Liver (tissue), 9 donors: Measurements from ENCODE around the gene TOMT. TPM values are rescaled to one million over a fixed set of nuclear protein-coding genes. Genes with fewer than 3 reads are reported as not detected.

Experiments
- DNase-seq: peaks from one replicate; pipeline ENCODE4 v3.0.0-alpha.2; 2017; ENCODE audit warnings: low spot score
- H3K27ac ChIP-seq, 2 donors: one replicate each; pipeline ENCODE4 v1.7.0; 2013; ENCODE audit warnings: inconsistent platforms in 2 of 2, low read length in 2 of 2, control low read depth in 1 of 2, low read depth in 1 of 2, mild to moderate bottlenecking in 1 of 2
- H3K27me3 ChIP-seq, 4 donors: one replicate each; pipeline versions ENCODE4 v1.6.1 to v1.7.0; 2013; ENCODE audit warnings: low read length in 3 of 4, inconsistent platforms in 1 of 4, mild to moderate bottlenecking in 1 of 4, moderate library complexity in 1 of 4; ENCODE audit not compliant: control insufficient read depth in 4 of 4, insufficient read depth in 4 of 4
- H3K36me3 ChIP-seq, 4 donors: one replicate each; pipeline versions ENCODE4 v1.6.1 to v1.7.0; 2013; ENCODE audit warnings: low read length in 3 of 4, mild to moderate bottlenecking in 3 of 4, low read depth in 1 of 4, moderate library complexity in 1 of 4; ENCODE audit not compliant: control insufficient read depth in 4 of 4, insufficient read depth in 3 of 4
- H3K4me1 ChIP-seq, 4 donors: one replicate each; pipeline versions ENCODE4 v1.6.1 to v1.7.0; 2013; ENCODE audit warnings: low read length in 3 of 4, mild to moderate bottlenecking in 3 of 4, moderate library complexity in 1 of 4; ENCODE audit not compliant: control insufficient read depth in 4 of 4, insufficient read depth in 4 of 4
- H3K4me3 ChIP-seq, 3 donors: one replicate each; pipeline versions ENCODE4 v1.6.1 to v1.7.0; 2013; ENCODE audit warnings: low read length in 3 of 3, control low read depth in 1 of 3, low read depth in 1 of 3, mild to moderate bottlenecking in 1 of 3
- H3K9ac ChIP-seq, 2 donors: one replicate each; pipeline ENCODE4 v1.7.0; 2013; ENCODE audit warnings: low read length in 2 of 2, mild to moderate bottlenecking in 2 of 2, moderate library complexity in 2 of 2, control low read depth in 1 of 2, low read depth in 1 of 2
- H3K9me3 ChIP-seq, 4 donors: one replicate each; pipeline versions ENCODE4 v1.6.1 to v1.7.0; 2013; ENCODE audit warnings: low read length in 3 of 4; ENCODE audit not compliant: control insufficient read depth in 4 of 4
- ATF3 ChIP-seq: IDR thresholded peaks from 2 replicates; pipeline ENCODE4 v1.6.1; 2016; ENCODE audit warnings: antibody characterized with exemption
- CTCF ChIP-seq: fragments of 150-350 bp; IDR thresholded peaks from 2 replicates; pipeline ENCODE4 v1.5.1; 2017; ENCODE audit warnings: improper control_type of control experiment, low read depth, low read length; ENCODE audit not compliant: missing input control
- EGR1 ChIP-seq, 2 donors: IDR thresholded peaks; 2 replicates each; pipeline ENCODE4 v1.6.1; 2016 to 2018; ENCODE audit warnings: antibody characterized with exemption in 2 of 2, low read depth in 2 of 2
- FOXA1 ChIP-seq: IDR thresholded peaks from 2 replicates; pipeline ENCODE4 v1.6.1; 2016; ENCODE audit warnings: antibody characterized with exemption
- FOXA2 ChIP-seq: IDR thresholded peaks from 2 replicates; pipeline ENCODE4 v1.6.1; 2016; ENCODE audit warnings: antibody characterized with exemption
- GABPA ChIP-seq, 2 donors: IDR thresholded peaks in 1 of 2; conservative IDR thresholded peaks in 1 of 2; 2 replicates each; pipeline ENCODE4 v1.6.1; 2016; ENCODE audit warnings: antibody characterized with exemption in 2 of 2, mild to moderate bottlenecking in 1 of 2, moderate library complexity in 1 of 2
- HNF4A ChIP-seq, 2 donors: conservative IDR thresholded peaks; 2 replicates each; pipeline ENCODE4 v1.6.1; 2016; ENCODE audit warnings: antibody characterized with exemption in 2 of 2, mild to moderate bottlenecking in 2 of 2
- HNF4G ChIP-seq: IDR thresholded peaks from 2 replicates; pipeline ENCODE4 v1.6.1; 2016; ENCODE audit warnings: antibody characterized with exemption
- JUND ChIP-seq, 2 donors: IDR thresholded peaks; 2 replicates each; pipeline ENCODE4 v1.6.1; 2016; ENCODE audit warnings: antibody characterized with exemption in 2 of 2
- MAX ChIP-seq: IDR thresholded peaks from 2 replicates; pipeline ENCODE4 v1.6.1; 2016; ENCODE audit warnings: antibody characterized with exemption
- NR2F2 ChIP-seq: IDR thresholded peaks from 2 replicates; pipeline ENCODE4 v1.6.1; 2016; ENCODE audit warnings: antibody characterized with exemption
- RAD21 ChIP-seq, 2 donors: IDR thresholded peaks; 2 replicates each; pipeline ENCODE4 v1.6.1; 2016; ENCODE audit warnings: antibody characterized with exemption in 2 of 2, mild to moderate bottlenecking in 2 of 2
- RXRA ChIP-seq, 2 donors: IDR thresholded peaks; 2 replicates each; pipeline ENCODE4 v1.6.1; 2017 to 2018; ENCODE audit warnings: antibody characterized with exemption in 2 of 2, mild to moderate bottlenecking in 1 of 2
- SP1 ChIP-seq: IDR thresholded peaks from 2 replicates; pipeline ENCODE4 v1.6.1; 2018; ENCODE audit warnings: antibody characterized with exemption, mild to moderate bottlenecking
- TAF1 ChIP-seq: conservative IDR thresholded peaks from 2 replicates; pipeline ENCODE4 v1.6.1; 2016; ENCODE audit warnings: antibody characterized with exemption, mild to moderate bottlenecking
- YY1 ChIP-seq: IDR thresholded peaks from 2 replicates; pipeline ENCODE4 v1.6.1; 2016; ENCODE audit warnings: antibody characterized with exemption, mild to moderate bottlenecking
- ZBTB33 ChIP-seq: IDR thresholded peaks from 2 replicates; pipeline ENCODE4 v1.6.1; 2016; ENCODE audit warnings: antibody characterized with exemption
- WGBS: extraction: QIAGEN DNeasy Blood & Tissue Kit; methylation state at CpG from one replicate; pipeline ENCODE4 v1.1.7; 2013; 5-methylcytosine and 5-hydroxymethylcytosine counted together
- polyA plus RNA-seq, 2 donors: library from polyadenylated mRNA; stranded (reverse) in 1 of 2; unstranded in 1 of 2; fragments of 200-250 nt in 1 of 2; fragments of >200 nt in 1 of 2; fragmentation: Nextera tagmentation in 1 of 2; extraction: Ambion mirVana in 1 of 2; gene quantifications; one replicate each; pipeline versions ENCODE4 v1.2.1 to v1.2.3, GENCODE V29; 2013 to 2015
- total RNA-seq, 2 donors: library from RNA; depleted of rRNA; stranded (reverse); fragments of >200 nt; gene quantifications; one replicate each; pipeline ENCODE4 v1.2.3, GENCODE V29; 2014
- donor health status: healthy.
- donor health status: healthy.
- donor health status: healthy.
- donor health status: healthy.
- donor health status: healthy.

The TOMT gene
- total and polyA plus RNA-seq, 4 donors: 0.33 TPM; not detected in 3

- Histone ChIP-seq H3K9me3 (no peaks in the 10 kb centered on the region), H3K36me3 (no peaks in the 10 kb centered on the region), H3K9ac (peak overlapping the region; percentile 4 to 55), H3K4me1 (peaks cover 0 to 11% (median 5%) of the 10 kb centered on the region in 4 donors), H3K4me3 (peak overlapping the region; percentile 60 to 83 (median 82)), H3K27me3 (no peaks in the 10 kb centered on the region), H3K27ac (peak overlapping the region; percentile 84 to 88)
- TF ChIP-seq CTCF: no peak
- TF ChIP-seq SP1: no peak
- TF ChIP-seq ZBTB33: no peak
- no peak for TF ChIP-seq NR2F2
- no peak for DNase-seq
- 74% methylated on average over 21 of the region's 21 CpGs for WGBS
Observed at GRCh38 chr11:72081184-72081644, 24.5 kb upstream of the TOMT start.

GRCh38 chr11:72081821-72082453 lies 23.8 kb upstream of the TOMT start:
- Histone ChIP-seq H3K27ac (no peak overlapping the region), H3K9ac (no peak overlapping the region), H3K36me3 (no peaks in the 10 kb centered on the region), H3K4me3 (no peak overlapping the region), H3K4me1 (peaks cover 0 to 11% (median 5%) of the 10 kb centered on the region in 4 donors), H3K27me3 (no peaks in the 10 kb centered on the region), H3K9me3 (no peaks in the 10 kb centered on the region)
- 93% methylated on average over 3 of the region's 3 CpGs for WGBS
- no peak for DNase-seq
- TF ChIP-seq GABPA (IDR thresholded peaks at IDR 0.05 in 1 of 2, conservative IDR thresholded peaks at IDR 0.05 in 1 of 2) (no peak), FOXA2 (no peak), TAF1 (no peak)

GRCh38 chr11:72083414-72083813 lies 22.3 kb upstream of the TOMT start:
- H3K27ac ChIP-seq: no peak overlapping the region
- TF ChIP-seq FOXA1 (no peak), JUND (IDR thresholded peaks at IDR 0.05) (no peak), ZBTB33 (no peak), CTCF (no peak), ATF3 (no peak), RAD21 (IDR thresholded peaks at IDR 0.05) (no peak), RXRA (IDR thresholded peaks at IDR 0.05) (no peak), EGR1 (IDR thresholded peaks at IDR 0.05; ENCODE audit: low read depth in 2 of 2) (no peak), SP1 (no peak), YY1 (no peak), FOXA2 (no peak), MAX (no peak), TAF1 (no peak), NR2F2 (no peak), HNF4G (no peak), GABPA (IDR thresholded peaks at IDR 0.05 in 1 of 2, conservative IDR thresholded peaks at IDR 0.05 in 1 of 2) (no peak), HNF4A (conservative IDR thresholded peaks at IDR 0.05) (no peak)

More at GRCh38 chr11:72083414-72083813, 22.3 kb upstream of the TOMT start:
- Histone ChIP-seq H3K27me3 (no peaks in the 10 kb centered on the region), H3K36me3 (peaks cover 0 to 3% (median 0%) of the 10 kb centered on the region in 4 donors), H3K9ac (no peak overlapping the region), H3K4me3 (no peak overlapping the region), H3K9me3 (no peaks in the 10 kb centered on the region), H3K4me1 (peaks cover 0 to 11% (median 5%) of the 10 kb centered on the region in 4 donors)
- 87% methylated on average over 2 of the region's 2 CpGs for whole genome bisulfite sequencing
- no peak for DNase-seq
